Mesendoderm (in vitro differentiated cells): ENCODE results near the gene PSG2.
"Not testable (repeated sequence)": the region's sequence is repeated elsewhere in the genome, so short reads cannot be mapped to it uniquely, and the experiment has no call there.

ENCODE experiments used
- DNase-seq: peaks from one replicate; pipeline ENCODE4 v3.0.0; 2013
- H2AK5ac ChIP-seq: 2 replicates; pipeline ENCODE4 v1.6.1; 2013; ENCODE audit warnings: low read length, inconsistent platforms
- H2BK120ac ChIP-seq: 2 replicates; pipeline ENCODE4 v1.6.1; 2013; ENCODE audit warnings: low read depth, mild to moderate bottlenecking, low read length, moderate library complexity, mixed read lengths
- H2BK15ac ChIP-seq: replicated peaks from 2 replicates; pipeline ENCODE4 v1.6.1; 2013; ENCODE audit warnings: low read depth, mild to moderate bottlenecking, moderate library complexity
- H2BK5ac ChIP-seq: 2 replicates; pipeline ENCODE4 v1.6.1; 2013; ENCODE audit warnings: low read length, inconsistent platforms
- H3K18ac ChIP-seq: 2 replicates; pipeline ENCODE4 v1.6.1; 2013; ENCODE audit warnings: mild to moderate bottlenecking, low read length, mixed read lengths
- H3K23ac ChIP-seq: one replicate; pipeline ENCODE4 v1.6.1; 2013; ENCODE audit warnings: low read length
- H3K27ac ChIP-seq: 2 replicates; pipeline ENCODE4 v1.5.1; 2013; ENCODE audit warnings: low read depth, mild to moderate bottlenecking, inconsistent platforms, low read length, moderate library complexity
- H3K27me3 ChIP-seq: 2 replicates; pipeline ENCODE4 v1.6.1; 2013; ENCODE audit warnings: low read length, control low read depth, mild to moderate bottlenecking, inconsistent platforms; ENCODE audit not compliant: insufficient read depth, poor library complexity
- H3K36me3 ChIP-seq: 2 replicates; pipeline ENCODE4 v1.6.1; 2013; ENCODE audit warnings: low read length, inconsistent platforms; ENCODE audit not compliant: control insufficient read depth, insufficient read depth
- H3K4ac ChIP-seq: one replicate; pipeline ENCODE4 v1.6.1; 2013; ENCODE audit warnings: low read depth, mild to moderate bottlenecking, low read length, moderate library complexity
- H3K4me1 ChIP-seq: 2 replicates; pipeline ENCODE4 v1.6.1; 2013; ENCODE audit warnings: low read depth, low read length, inconsistent platforms; ENCODE audit not compliant: control insufficient read depth
- H3K4me2 ChIP-seq: 2 replicates; pipeline ENCODE4 v1.6.1; 2013; ENCODE audit warnings: low read length
- H3K4me3 ChIP-seq: 2 replicates; pipeline ENCODE4 v1.5.1; 2013; ENCODE audit warnings: mild to moderate bottlenecking, low read length
- H3K56ac ChIP-seq: one replicate; pipeline ENCODE4 v1.6.1; 2013; ENCODE audit warnings: low read length
- H3K79me1 ChIP-seq: 2 replicates; pipeline ENCODE4 v1.6.1; 2013; ENCODE audit warnings: low read length, inconsistent platforms
- H3K79me2 ChIP-seq: 2 replicates; pipeline ENCODE4 v1.6.1; 2013; ENCODE audit warnings: mild to moderate bottlenecking, low read length; ENCODE audit not compliant: control insufficient read depth, insufficient read depth
- H3K9ac ChIP-seq: 2 replicates; pipeline ENCODE4 v1.6.1; 2013; ENCODE audit warnings: low read length, inconsistent platforms
- H4K5ac ChIP-seq: one replicate; pipeline ENCODE4 v1.6.1; 2013; ENCODE audit warnings: low read length
- H4K8ac ChIP-seq: one replicate; pipeline ENCODE4 v1.6.1; 2013; ENCODE audit warnings: low read depth, mild to moderate bottlenecking, control low read depth, low read length, moderate library complexity
- WGBS: extraction: QIAGEN DNeasy Blood & Tissue Kit; methylation state at CpG from one replicate; pipeline ENCODE4 v1.1.7; 2013; ENCODE audit warnings: low lambda C conversion rate, missing lambda C conversion rate; ENCODE audit not compliant: insufficient coverage; ENCODE audit errors: extremely low coverage; 5-methylcytosine and 5-hydroxymethylcytosine counted together

PSG2 gene

DNA sequence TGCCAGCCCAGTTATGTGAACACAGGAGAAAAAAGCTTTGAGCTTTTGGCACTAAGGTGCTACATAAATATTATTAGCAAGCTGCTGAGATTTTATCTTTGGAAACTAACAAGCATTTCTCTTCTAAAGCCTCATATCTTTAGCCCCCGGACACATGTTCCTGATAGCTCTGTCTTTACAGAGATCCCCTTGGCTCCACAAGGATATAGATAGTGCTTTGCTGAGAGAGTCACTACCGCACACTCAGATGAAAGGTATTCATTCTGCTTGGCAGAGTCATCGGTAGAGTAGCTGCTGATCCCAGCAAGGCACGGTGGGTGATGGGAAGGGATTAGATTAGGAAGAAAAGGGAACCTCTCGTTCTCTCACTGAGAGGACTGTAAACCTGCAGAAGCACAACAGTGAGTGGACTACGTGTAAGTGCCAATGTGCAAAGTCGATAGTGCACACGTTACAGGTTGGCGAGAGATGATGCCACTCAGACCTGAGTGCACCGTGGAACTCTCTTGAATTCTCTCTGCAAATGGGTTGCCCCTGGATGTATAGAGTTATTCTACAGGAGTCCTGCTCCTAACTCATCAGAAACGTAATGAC is 38.0 kb upstream of the PSG2 start:
- H3K79me2 ChIP-seq, H4K8ac ChIP-seq, H2BK15ac ChIP-seq, H3K4me2 ChIP-seq, H2BK5ac ChIP-seq, H4K5ac ChIP-seq, H3K23ac ChIP-seq, H3K4me3 ChIP-seq, H3K79me1 ChIP-seq, H3K18ac ChIP-seq, H3K4ac ChIP-seq, H3K4me1 ChIP-seq, H3K9ac ChIP-seq, H3K36me3 ChIP-seq, DNase-seq, H2AK5ac ChIP-seq, H3K27me3 ChIP-seq, H3K56ac ChIP-seq, H3K27ac ChIP-seq, H2BK120ac ChIP-seq: not testable (repeated sequence)
- WGBS, result no CpG with 5 or more reads among the region's 11 CpGs

GRCh38 chr19:43119526-43119925 is 37.0 kb upstream of the PSG2 start:
- H3K18ac ChIP-seq, H4K8ac ChIP-seq, H3K27ac ChIP-seq, H3K79me1 ChIP-seq, H3K56ac ChIP-seq, H3K79me2 ChIP-seq, H2BK120ac ChIP-seq, H3K4ac ChIP-seq, H3K36me3 ChIP-seq, H3K9ac ChIP-seq, H3K27me3 ChIP-seq, H3K4me3 ChIP-seq, H2BK15ac ChIP-seq, H4K5ac ChIP-seq, DNase-seq, H3K23ac ChIP-seq, H3K4me1 ChIP-seq, H3K4me2 ChIP-seq, H2AK5ac ChIP-seq, H2BK5ac ChIP-seq: not testable (repeated sequence)
- no CpG with 5 or more reads among the region's 3 CpGs for WGBS

- not testable (repeated sequence) for H3K4me3 ChIP-seq, H4K5ac ChIP-seq, H3K18ac ChIP-seq, H3K27ac ChIP-seq, H3K9ac ChIP-seq, H3K27me3 ChIP-seq, H3K79me2 ChIP-seq, H3K4me1 ChIP-seq, H2BK5ac ChIP-seq, H3K4ac ChIP-seq, H2AK5ac ChIP-seq, H2BK120ac ChIP-seq, H4K8ac ChIP-seq, H2BK15ac ChIP-seq, H3K36me3 ChIP-seq, H3K4me2 ChIP-seq, H3K79me1 ChIP-seq, H3K56ac ChIP-seq, DNase-seq, H3K23ac ChIP-seq
- WGBS, result no CpG with 5 or more reads among the region's 3 CpGs
Observed at GRCh38 chr19:43116421-43116820, 33.9 kb upstream of the PSG2 start.

DNA sequence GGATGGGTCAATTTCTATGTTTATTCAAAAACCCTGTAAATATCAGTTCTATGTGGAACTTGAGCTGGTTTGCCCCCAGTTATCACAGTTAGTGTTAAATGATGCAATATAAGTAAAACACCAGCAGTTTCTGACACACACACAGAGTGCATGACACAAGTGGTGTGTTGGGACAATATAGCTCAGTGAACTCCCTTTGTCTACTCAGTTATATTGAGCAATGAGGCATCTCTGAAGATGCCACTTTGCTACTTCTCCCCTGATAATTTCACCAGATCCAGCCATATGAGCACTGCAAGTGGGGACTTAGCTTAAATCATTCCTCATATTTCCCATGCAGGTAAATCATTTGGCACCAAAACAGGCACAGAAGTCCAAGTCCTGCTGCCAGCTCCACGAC is 33.0 kb upstream of the PSG2 start:
- H3K79me2 ChIP-seq, H3K79me1 ChIP-seq, H3K27ac ChIP-seq, H3K9ac ChIP-seq, H4K5ac ChIP-seq, H3K36me3 ChIP-seq, H3K4me2 ChIP-seq, H3K18ac ChIP-seq, H3K27me3 ChIP-seq, H3K4me1 ChIP-seq, H2BK120ac ChIP-seq, H2BK15ac ChIP-seq, DNase-seq, H2BK5ac ChIP-seq, H2AK5ac ChIP-seq, H3K56ac ChIP-seq, H4K8ac ChIP-seq, H3K4ac ChIP-seq, H3K23ac ChIP-seq, H3K4me3 ChIP-seq: not testable (repeated sequence)
- no CpG with 5 or more reads among the region's 1 CpG for WGBS

GRCh38 chr19:43115064-43115463 is 32.6 kb upstream of the PSG2 start:
- not testable (repeated sequence) for H3K56ac ChIP-seq, H4K8ac ChIP-seq, H2BK15ac ChIP-seq, H2AK5ac ChIP-seq, H2BK120ac ChIP-seq, H3K4me2 ChIP-seq, H3K27ac ChIP-seq, H3K23ac ChIP-seq, H3K36me3 ChIP-seq, H3K79me2 ChIP-seq, H3K79me1 ChIP-seq, H3K27me3 ChIP-seq, H2BK5ac ChIP-seq, H3K18ac ChIP-seq, H3K4me1 ChIP-seq, H3K9ac ChIP-seq, DNase-seq, H4K5ac ChIP-seq, H3K4me3 ChIP-seq, H3K4ac ChIP-seq

DNA sequence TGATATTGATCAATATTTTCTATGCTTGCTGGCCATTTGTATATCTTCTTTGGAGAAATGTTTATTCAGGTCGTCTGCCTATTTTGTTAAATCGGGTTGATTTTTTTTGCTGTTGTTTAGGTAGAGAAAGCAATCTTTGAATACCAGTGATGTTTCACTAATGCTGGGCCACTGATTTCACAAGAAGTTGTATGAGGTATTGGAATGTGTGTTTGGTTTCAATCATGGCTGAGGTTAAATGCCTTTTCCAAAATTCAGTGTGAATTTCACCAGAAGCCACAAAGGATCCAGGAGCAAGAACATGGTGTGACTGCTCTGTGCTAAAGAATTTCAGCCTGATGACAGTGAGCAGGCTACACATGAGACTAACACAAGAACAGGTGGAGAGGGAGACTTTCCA is 32.1 kb upstream of the PSG2 start:
- H3K4ac ChIP-seq, H3K23ac ChIP-seq, H3K9ac ChIP-seq, H3K4me2 ChIP-seq, H3K36me3 ChIP-seq, H3K56ac ChIP-seq, H3K4me1 ChIP-seq, H4K8ac ChIP-seq, H4K5ac ChIP-seq, H3K79me2 ChIP-seq, H2BK5ac ChIP-seq, H3K4me3 ChIP-seq, H3K79me1 ChIP-seq, H2BK120ac ChIP-seq, H3K27me3 ChIP-seq, H2AK5ac ChIP-seq, H3K27ac ChIP-seq, DNase-seq, H3K18ac ChIP-seq, H2BK15ac ChIP-seq: not testable (repeated sequence)
- no CpG with 5 or more reads among the region's 2 CpGs for WGBS
